Astrocyte of the cerebellum (primary cell): Measurements from ENCODE around the gene TNIP2.

Experiments
- DNase-seq: peaks from one replicate; pipeline ENCODE4 v3.0.0-alpha.2; 2011; ENCODE audit warnings: low read depth
- H3K4me3 ChIP-seq: 2 replicates; pipeline ENCODE4 v1.5.1; 2011; ENCODE audit warnings: mild to moderate bottlenecking, low read depth, low read length, moderate library complexity
- in situ Hi-C: cut with HindIII; loops from 2 replicates; pipeline ENCODE4 v1.10.0; 2017; ENCODE audit warnings: low sequenced_read_pairs
- TF ChIP-seq, protein P1 (sequence below): IDR thresholded peaks from 2 replicates; pipeline ENCODE4 v1.5.1; 2012; ENCODE audit warnings: low read length, low read depth, moderate library complexity, mild to moderate bottlenecking; ENCODE audit errors: missing control alignments

The TNIP2 gene

DNA sequence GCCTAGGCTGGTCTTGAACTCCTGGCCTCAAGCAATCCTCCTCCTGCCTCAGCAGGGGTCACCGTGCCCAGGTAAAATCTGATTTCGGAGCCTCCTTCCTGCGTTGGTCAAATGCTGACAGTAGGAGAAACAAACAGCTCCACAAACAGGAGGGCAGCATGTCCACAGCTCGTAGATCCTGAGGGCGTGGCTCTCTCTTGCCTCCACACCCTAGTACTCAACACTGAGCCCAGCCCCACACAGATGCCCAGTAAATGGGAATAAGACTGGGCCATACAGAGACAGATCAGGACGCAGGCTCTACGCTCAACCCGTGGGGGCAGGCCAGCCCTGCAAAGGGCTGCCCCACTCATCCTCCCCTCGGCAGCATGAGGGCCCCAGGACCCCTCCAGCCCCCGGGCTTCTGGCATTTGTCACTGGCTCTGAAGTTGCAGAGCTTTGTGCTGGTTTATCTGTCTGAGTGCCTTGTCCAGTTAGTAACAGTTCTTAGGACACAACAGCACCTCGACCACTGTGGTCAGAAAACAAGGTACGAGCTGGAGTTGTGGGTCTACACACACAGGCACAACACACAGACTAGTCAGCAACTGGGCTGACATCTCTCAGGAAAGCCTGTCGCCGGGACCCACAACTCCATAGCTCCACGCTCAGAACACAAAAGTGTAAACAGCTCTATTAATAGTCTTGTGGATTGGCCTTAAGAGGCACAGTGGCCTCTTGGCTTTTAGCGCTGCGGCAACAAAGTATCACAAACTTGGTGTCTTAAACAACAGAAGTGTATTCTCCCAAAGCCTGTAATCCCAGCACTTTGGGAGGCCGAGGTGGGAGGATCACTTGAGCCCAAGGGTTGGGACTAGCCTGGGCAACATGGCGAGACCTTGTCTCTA, 5.2 kb downstream of the TNIP2 start:
- TF ChIP-seq, protein P1, sequence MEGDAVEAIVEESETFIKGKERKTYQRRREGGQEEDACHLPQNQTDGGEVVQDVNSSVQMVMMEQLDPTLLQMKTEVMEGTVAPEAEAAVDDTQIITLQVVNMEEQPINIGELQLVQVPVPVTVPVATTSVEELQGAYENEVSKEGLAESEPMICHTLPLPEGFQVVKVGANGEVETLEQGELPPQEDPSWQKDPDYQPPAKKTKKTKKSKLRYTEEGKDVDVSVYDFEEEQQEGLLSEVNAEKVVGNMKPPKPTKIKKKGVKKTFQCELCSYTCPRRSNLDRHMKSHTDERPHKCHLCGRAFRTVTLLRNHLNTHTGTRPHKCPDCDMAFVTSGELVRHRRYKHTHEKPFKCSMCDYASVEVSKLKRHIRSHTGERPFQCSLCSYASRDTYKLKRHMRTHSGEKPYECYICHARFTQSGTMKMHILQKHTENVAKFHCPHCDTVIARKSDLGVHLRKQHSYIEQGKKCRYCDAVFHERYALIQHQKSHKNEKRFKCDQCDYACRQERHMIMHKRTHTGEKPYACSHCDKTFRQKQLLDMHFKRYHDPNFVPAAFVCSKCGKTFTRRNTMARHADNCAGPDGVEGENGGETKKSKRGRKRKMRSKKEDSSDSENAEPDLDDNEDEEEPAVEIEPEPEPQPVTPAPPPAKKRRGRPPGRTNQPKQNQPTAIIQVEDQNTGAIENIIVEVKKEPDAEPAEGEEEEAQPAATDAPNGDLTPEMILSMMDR: no peak
- H3K4me3 ChIP-seq: no peak overlapping the region
- in situ Hi-C loops: loop anchor here (10.0 kb wide), 1 partner anchor 94 kb away; the partner anchor contains the start of gene ADD1
- no peak for DNase-seq

DNA sequence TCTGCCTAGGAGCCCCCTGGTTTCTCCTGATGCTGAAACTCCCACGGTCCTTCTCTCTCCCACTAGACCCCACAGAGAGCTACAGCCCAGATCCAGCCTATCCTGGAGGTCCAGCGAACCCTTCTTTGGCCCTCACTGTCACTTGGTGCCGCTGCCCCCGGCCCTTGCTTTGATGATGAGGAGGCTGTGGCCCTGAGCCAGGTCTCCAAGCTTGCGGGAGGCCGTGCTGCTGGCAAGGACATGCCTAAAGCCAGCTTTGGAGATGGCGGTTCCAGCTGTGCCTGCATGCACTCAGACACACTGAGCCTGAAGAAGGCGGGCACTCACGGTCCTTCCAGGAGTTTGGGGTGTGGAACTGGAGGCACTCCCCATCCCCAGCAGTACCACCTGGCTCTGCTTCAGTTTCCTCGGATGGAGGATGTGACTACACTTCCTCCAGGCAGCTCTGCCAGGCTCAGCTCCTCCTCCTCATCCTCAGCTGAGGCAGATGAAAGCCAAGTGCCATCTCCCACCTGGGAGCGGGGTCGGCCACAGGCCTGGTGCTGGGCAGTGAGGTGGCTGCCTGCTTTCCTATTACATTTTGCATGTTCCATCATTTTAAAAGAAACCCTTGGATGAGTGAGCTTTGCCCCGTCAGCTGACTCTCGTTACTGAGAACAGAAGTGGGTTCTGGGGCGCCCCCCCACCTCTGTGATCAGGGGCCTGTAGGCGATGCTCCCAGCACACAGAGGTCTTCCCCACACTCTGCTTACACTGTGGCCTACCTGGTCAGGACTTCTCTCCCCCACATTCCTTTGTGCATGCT, 9.0 kb downstream of the TNIP2 start:
- in situ Hi-C loops: no loop called here
- no peak overlapping the region for H3K4me3 ChIP-seq
- TF ChIP-seq, protein P1: no peak
- no peak for DNase-seq

DNA sequence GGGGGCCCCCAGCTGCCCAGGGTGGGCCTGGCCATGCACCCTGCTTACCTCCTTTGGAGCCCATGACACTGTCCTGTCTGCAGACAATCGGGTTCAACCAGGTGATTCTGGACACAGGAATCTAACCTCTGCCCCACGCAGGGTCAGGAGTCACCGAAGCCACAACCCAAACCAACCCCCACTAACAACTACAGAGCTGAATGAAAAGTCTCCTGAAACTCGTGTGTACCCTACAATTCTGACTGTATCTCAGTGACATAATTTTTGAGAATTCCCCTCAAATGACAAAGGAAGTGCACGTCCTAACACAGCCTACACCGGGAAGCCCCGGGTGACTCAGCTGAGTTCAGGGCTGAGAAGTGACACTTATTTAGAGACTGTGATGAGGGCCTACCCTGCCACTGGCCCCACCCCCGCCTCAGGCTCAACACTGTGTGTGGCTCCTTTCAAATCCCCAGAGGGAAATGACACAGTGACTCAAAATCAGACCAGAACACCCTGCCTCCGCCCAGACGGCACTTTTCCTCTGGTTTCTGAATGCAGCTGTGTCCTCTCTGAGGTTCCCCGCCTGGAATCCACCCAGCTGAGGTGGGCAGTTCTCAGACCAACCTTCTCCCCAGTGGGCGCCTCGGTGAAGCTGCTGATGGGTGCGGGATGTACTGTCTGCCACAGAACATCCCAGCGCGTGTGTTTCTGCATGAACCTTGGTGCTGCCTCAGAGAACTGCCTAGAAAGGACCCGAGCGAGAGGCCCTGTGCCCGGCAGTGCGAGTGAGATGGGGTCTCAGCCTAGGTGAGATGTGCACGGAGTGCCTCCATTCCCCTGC, 9.9 kb downstream of the TNIP2 start:
- in situ Hi-C loops: no loop called here
- no peak for DNase-seq
- no peak overlapping the region for H3K4me3 ChIP-seq
- TF ChIP-seq, protein P1: no peak

DNA sequence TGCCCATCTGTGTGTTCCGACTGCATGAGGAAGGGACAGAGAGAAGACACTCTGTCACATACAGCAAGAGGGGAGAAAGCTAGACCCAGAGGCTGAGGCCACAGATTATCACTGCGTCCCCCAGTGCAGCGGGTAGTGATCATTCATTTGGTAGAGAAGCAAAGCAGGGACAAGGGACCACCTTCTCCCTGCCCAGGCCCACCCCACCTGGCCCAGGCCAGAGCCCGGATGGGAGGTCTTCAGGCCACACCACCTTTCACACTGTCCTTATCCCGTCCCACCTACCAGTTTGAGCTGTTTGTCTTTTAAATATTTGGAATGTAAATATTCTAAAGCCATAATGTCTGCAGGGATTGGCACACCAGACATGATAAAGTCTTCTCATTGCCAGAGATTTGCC, 10.6 kb downstream of the TNIP2 start:
- TF ChIP-seq, protein P1: no peak
- no peak for DNase-seq
- in situ Hi-C loops: no loop called here
- no peak overlapping the region for H3K4me3 ChIP-seq

DNA sequence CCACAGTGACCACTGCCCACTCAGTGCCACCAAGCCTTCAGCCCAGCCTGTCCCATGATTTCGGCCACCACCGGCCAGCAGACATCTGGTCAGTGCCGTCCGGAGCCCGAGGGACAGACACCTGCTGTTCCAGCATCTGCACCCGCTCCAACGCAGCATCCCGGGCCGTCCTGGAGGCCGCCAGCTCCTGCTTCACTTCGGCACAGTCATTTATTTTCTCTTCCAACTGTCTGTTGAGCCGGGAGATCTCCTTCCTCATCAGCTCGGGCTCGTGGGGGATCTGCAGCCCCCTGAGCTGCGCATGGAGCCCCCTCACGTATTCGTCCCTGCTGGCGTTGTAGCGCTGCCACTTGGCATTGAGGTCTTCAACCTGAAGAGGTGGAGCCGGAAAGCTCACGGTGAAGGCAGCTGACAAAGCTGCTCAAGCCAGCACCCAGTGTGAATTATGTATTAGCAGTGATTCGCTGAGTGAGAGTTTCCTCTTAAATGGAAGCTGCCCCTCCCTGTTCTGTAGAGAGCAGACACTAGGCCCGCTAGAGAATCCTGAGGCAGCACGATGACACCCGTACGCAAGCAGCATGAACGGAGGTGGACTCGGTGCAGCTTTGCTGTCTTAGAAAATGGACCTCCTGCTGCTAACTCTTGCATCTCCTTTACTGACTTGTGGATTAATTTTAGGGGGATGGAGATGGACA, 11.4 kb downstream of the TNIP2 start:
- H3K4me3 ChIP-seq: no peak overlapping the region
- no peak for DNase-seq
- TF ChIP-seq, protein P1: no peak
- in situ Hi-C loops: no loop called here
